22Rv1 (cell line): ENCODE results near the gene FMN1.

Experiments
- H3K27ac ChIP-seq: fragments of 450-650 bp; 2 replicates; pipeline ENCODE4 v1.5.1; 2017
- CTCF ChIP-seq: fragments of 450-650 bp; IDR thresholded peaks from 2 replicates; pipeline ENCODE4 v1.5.1; 2017; ENCODE audit warnings: mild to moderate bottlenecking
- ZFX ChIP-seq: fragments of 450-650 bp; IDR thresholded peaks from 2 replicates; pipeline ENCODE4 v1.6.1; 2017; ENCODE audit warnings: antibody characterized with exemption, borderline replicate concordance

The FMN1 gene

GRCh38 chr15:32972686-32973085 lies 221.8 kb downstream of the FMN1 start:
- TF ChIP-seq ZFX, result no peak
- no peak for TF ChIP-seq CTCF
- H3K27ac ChIP-seq, result no peak overlapping the region

GRCh38 chr15:32970847-32971246 lies 223.7 kb downstream of the FMN1 start:
- H3K27ac ChIP-seq, result no peak overlapping the region
- TF ChIP-seq ZFX, result no peak
- TF ChIP-seq CTCF, result no peak

- TF ChIP-seq CTCF (no peak), ZFX (no peak)
- no peak overlapping the region for H3K27ac ChIP-seq
Observed at GRCh38 chr15:32967521-32967920, 227.0 kb downstream of the FMN1 start.

- TF ChIP-seq ZFX (no peak), CTCF (no peak)
- no peak overlapping the region for H3K27ac ChIP-seq
Observed at GRCh38 chr15:32966512-32966911, 228.0 kb downstream of the FMN1 start.

GRCh38 chr15:32965897-32966296 lies 228.6 kb downstream of the FMN1 start:
- no peak overlapping the region for H3K27ac ChIP-seq
- TF ChIP-seq CTCF, result no peak
- TF ChIP-seq ZFX, result no peak

- no peak overlapping the region for H3K27ac ChIP-seq
- TF ChIP-seq ZFX, result no peak
- TF ChIP-seq CTCF, result no peak
Observed at GRCh38 chr15:32959077-32959476, 235.4 kb downstream of the FMN1 start.

GRCh38 chr15:32957219-32957618 lies 237.3 kb downstream of the FMN1 start:
- TF ChIP-seq ZFX, result no peak
- TF ChIP-seq CTCF, result no peak
- H3K27ac ChIP-seq, result no peak overlapping the region
